A673 (cell line): ENCODE data around the gene POTEI.
"Not testable (repeated sequence)": the region's sequence is repeated elsewhere in the genome, so short reads cannot be mapped to it uniquely, and the experiment has no call there.

Experiments
- EZH2 ChIP-seq: fragments of 200-600 bp; sonication (generic); IDR thresholded peaks from 2 replicates; pipeline ENCODE4 v1.6.1; 2017; ENCODE audit warnings: borderline replicate concordance, low read depth, mild to moderate bottlenecking, mixed read lengths, antibody characterized with exemption, low read length; ENCODE audit not compliant: poor library complexity, severe bottlenecking
- TF ChIP-seq, protein P1 (sequence below): fragments of 300-800, 200-600 bp; sonication (generic); conservative IDR thresholded peaks from 2 replicates; pipeline ENCODE4 v1.5.1; 2017; ENCODE audit warnings: low read depth, mild to moderate bottlenecking, antibody characterized with exemption, low read length, moderate library complexity, mixed read lengths

GRCh38 chr2:130451823-130452222, 57.3 kb downstream of the POTEI start:
- TF ChIP-seq, protein P1, sequence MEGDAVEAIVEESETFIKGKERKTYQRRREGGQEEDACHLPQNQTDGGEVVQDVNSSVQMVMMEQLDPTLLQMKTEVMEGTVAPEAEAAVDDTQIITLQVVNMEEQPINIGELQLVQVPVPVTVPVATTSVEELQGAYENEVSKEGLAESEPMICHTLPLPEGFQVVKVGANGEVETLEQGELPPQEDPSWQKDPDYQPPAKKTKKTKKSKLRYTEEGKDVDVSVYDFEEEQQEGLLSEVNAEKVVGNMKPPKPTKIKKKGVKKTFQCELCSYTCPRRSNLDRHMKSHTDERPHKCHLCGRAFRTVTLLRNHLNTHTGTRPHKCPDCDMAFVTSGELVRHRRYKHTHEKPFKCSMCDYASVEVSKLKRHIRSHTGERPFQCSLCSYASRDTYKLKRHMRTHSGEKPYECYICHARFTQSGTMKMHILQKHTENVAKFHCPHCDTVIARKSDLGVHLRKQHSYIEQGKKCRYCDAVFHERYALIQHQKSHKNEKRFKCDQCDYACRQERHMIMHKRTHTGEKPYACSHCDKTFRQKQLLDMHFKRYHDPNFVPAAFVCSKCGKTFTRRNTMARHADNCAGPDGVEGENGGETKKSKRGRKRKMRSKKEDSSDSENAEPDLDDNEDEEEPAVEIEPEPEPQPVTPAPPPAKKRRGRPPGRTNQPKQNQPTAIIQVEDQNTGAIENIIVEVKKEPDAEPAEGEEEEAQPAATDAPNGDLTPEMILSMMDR, result not testable (repeated sequence)
- not testable (repeated sequence) for TF ChIP-seq EZH2
